Measurements from ENCODE around the gene RNLS.

RNLS gene

GRCh38 chr10:88241501-88241900 is 341.6 kb downstream of the RNLS start:
- no peak for FAIRE-seq
- no peak for TF ChIP-seq POLR2AphosphoS5 (IDR thresholded peaks at IDR 0.05; ENCODE audit: low read depth, low read length)
- TF ChIP-seq TAF1 (IDR thresholded peaks at IDR 0.05; ENCODE audit: borderline replicate concordance, low read depth, low read length): no peak
- no peak for TF ChIP-seq POLR2A (IDR thresholded peaks at IDR 0.05; ENCODE audit: low read depth, low read length)
- no peak for DNase-seq (ENCODE audit: insufficient read length)

GRCh38 chr10:88239212-88239611 is 343.9 kb downstream of the RNLS start:
- no peak for FAIRE-seq
- TF ChIP-seq POLR2A (IDR thresholded peaks at IDR 0.05; ENCODE audit: low read depth, low read length) (no peak), POLR2AphosphoS5 (IDR thresholded peaks at IDR 0.05; ENCODE audit: low read depth, low read length) (no peak), TAF1 (IDR thresholded peaks at IDR 0.05; ENCODE audit: borderline replicate concordance, low read depth, low read length) (no peak)
- DNase-seq (ENCODE audit: insufficient read length): no peak

GRCh38 chr10:88238615-88238914 is 344.6 kb downstream of the RNLS start:
- no peak for DNase-seq (ENCODE audit: insufficient read length)
- TF ChIP-seq POLR2A (IDR thresholded peaks at IDR 0.05; ENCODE audit: low read depth, low read length) (no peak), POLR2AphosphoS5 (IDR thresholded peaks at IDR 0.05; ENCODE audit: low read depth, low read length) (no peak), TAF1 (IDR thresholded peaks at IDR 0.05; ENCODE audit: borderline replicate concordance, low read depth, low read length) (no peak)
- no peak for FAIRE-seq

GRCh38 chr10:88237896-88238614 is 345.1 kb downstream of the RNLS start:
- TF ChIP-seq POLR2AphosphoS5 (IDR thresholded peaks at IDR 0.05; ENCODE audit: low read depth, low read length) (no peak), TAF1 (IDR thresholded peaks at IDR 0.05; ENCODE audit: borderline replicate concordance, low read depth, low read length) (no peak), POLR2A (IDR thresholded peaks at IDR 0.05; ENCODE audit: low read depth, low read length) (no peak)
- FAIRE-seq (no peak), DNase-seq (ENCODE audit: insufficient read length) (no peak)

- TF ChIP-seq TAF1 (IDR thresholded peaks at IDR 0.05; ENCODE audit: borderline replicate concordance, low read depth, low read length): no peak
- TF ChIP-seq POLR2A (IDR thresholded peaks at IDR 0.05; ENCODE audit: low read depth, low read length): no peak
- TF ChIP-seq POLR2AphosphoS5 (IDR thresholded peaks at IDR 0.05; ENCODE audit: low read depth, low read length): no peak
- FAIRE-seq (no peak), DNase-seq (ENCODE audit: insufficient read length) (no peak)
Measured at GRCh38 chr10:88236121-88236743, 346.9 kb downstream of the RNLS start.

GRCh38 chr10:88234297-88234696 is 348.8 kb downstream of the RNLS start:
- FAIRE-seq (no peak), DNase-seq (ENCODE audit: insufficient read length) (no peak)
- TF ChIP-seq POLR2AphosphoS5 (IDR thresholded peaks at IDR 0.05; ENCODE audit: low read depth, low read length): no peak
- TF ChIP-seq TAF1 (IDR thresholded peaks at IDR 0.05; ENCODE audit: borderline replicate concordance, low read depth, low read length): no peak
- TF ChIP-seq POLR2A (IDR thresholded peaks at IDR 0.05; ENCODE audit: low read depth, low read length): no peak

- TF ChIP-seq POLR2A (IDR thresholded peaks at IDR 0.05; ENCODE audit: low read depth, low read length) (no peak), TAF1 (IDR thresholded peaks at IDR 0.05; ENCODE audit: borderline replicate concordance, low read depth, low read length) (no peak)
- no peak for DNase-seq (ENCODE audit: insufficient read length)
- FAIRE-seq: no peak
Measured at GRCh38 chr10:88233870-88234269, 349.2 kb downstream of the RNLS start.

GRCh38 chr10:88232983-88233543 is 350.1 kb downstream of the RNLS start:
- DNase-seq (ENCODE audit: insufficient read length): no peak
- no peak for TF ChIP-seq POLR2AphosphoS5 (IDR thresholded peaks at IDR 0.05; ENCODE audit: low read depth, low read length)
- TF ChIP-seq TAF1 (IDR thresholded peaks at IDR 0.05; ENCODE audit: borderline replicate concordance, low read depth, low read length): no peak
- TF ChIP-seq POLR2A (IDR thresholded peaks at IDR 0.05; ENCODE audit: low read depth, low read length): no peak
- FAIRE-seq: no peak

GRCh38 chr10:88232029-88232895 is 350.9 kb downstream of the RNLS start:
- TF ChIP-seq TAF1 (IDR thresholded peaks at IDR 0.05; ENCODE audit: borderline replicate concordance, low read depth, low read length) (no peak), POLR2A (IDR thresholded peaks at IDR 0.05; ENCODE audit: low read depth, low read length) (no peak), POLR2AphosphoS5 (IDR thresholded peaks at IDR 0.05; ENCODE audit: low read depth, low read length) (no peak)
- FAIRE-seq (no peak), DNase-seq (ENCODE audit: insufficient read length) (no peak)

- no peak for DNase-seq (ENCODE audit: insufficient read length)
- FAIRE-seq: no peak
- TF ChIP-seq POLR2AphosphoS5 (IDR thresholded peaks at IDR 0.05; ENCODE audit: low read depth, low read length) (no peak), POLR2A (IDR thresholded peaks at IDR 0.05; ENCODE audit: low read depth, low read length) (no peak)
Measured at GRCh38 chr10:88230251-88230650, 352.9 kb downstream of the RNLS start.

GRCh38 chr10:88228130-88228529 is 355.0 kb downstream of the RNLS start:
- DNase-seq (ENCODE audit: insufficient read length) (no peak), FAIRE-seq (no peak)
- no peak for TF ChIP-seq POLR2A (IDR thresholded peaks at IDR 0.05; ENCODE audit: low read depth, low read length)
